Stimulated activated memory B cell treated with anti-CD40 and anti-IgM and Interleukin-4, amounts not matched to agents 10 μg/mL and 1 μg/mL and 100 μg/mL, for 72 hours (primary cell): Measurements from ENCODE around the gene SOCS1.
A peak's percentile ranks its signal among the peaks of the same experiment; 100 is the strongest.
"Not testable (repeated sequence)": the region's sequence is repeated elsewhere in the genome, so short reads cannot be mapped to it uniquely, and the experiment has no call there.

ENCODE experiments used
- ATAC-seq: fragments of 150-1000 bp; cut with Tn5 transposase; 2 replicates; pipeline ENCODE4 v1.10.0; 2021
- H3K27ac Mint-ChIP-seq: one replicate; pipeline ENCODE4 v1.8.0; 2022; ENCODE audit warnings: mild to moderate bottlenecking, mixed read lengths
- H3K27me3 Mint-ChIP-seq: one replicate; pipeline ENCODE4 v1.8.0; 2022; ENCODE audit warnings: mixed read lengths
- H3K36me3 Mint-ChIP-seq: one replicate; pipeline ENCODE4 v1.8.0; 2022; ENCODE audit warnings: mixed read lengths
- H3K4me1 Mint-ChIP-seq: one replicate; pipeline ENCODE4 v1.8.0; 2022; ENCODE audit warnings: mixed read lengths
- H3K4me3 Mint-ChIP-seq: one replicate; pipeline ENCODE4 v1.8.0; 2022; ENCODE audit warnings: mild to moderate bottlenecking, moderate library complexity, mixed read lengths
- H3K9me3 Mint-ChIP-seq: one replicate; pipeline ENCODE4 v1.8.0; 2022; ENCODE audit warnings: mixed read lengths

The SOCS1 gene

GRCh38 chr16:11255737-11256660 lies at the start of gene SOCS1:
Gene SOCS1 (minus strand): TSS chr16:11256204. CDS start chr16:11255478, 726 bp downstream.
- H3K4me1 Mint-ChIP-seq = peaks cover 48% of the 10 kb centered on the region

GRCh38 chr16:11303405-11304138 lies 47.6 kb upstream of the SOCS1 start:
- Mint-ChIP-seq H3K9me3 (peaks cover 3% of the 10 kb centered on the region), H3K36me3 (no peaks in the 10 kb centered on the region), H3K4me3 (no peak overlapping the region), H3K27ac (no peak overlapping the region), H3K27me3 (no peaks in the 10 kb centered on the region), H3K4me1 (peaks cover 42% of the 10 kb centered on the region)
- no peak for ATAC-seq

More at GRCh38 chr16:11255737-11256660, at the start of gene SOCS1:
- H3K27me3 Mint-ChIP-seq = no peaks in the 10 kb centered on the region
- peaks cover 38% of the 10 kb centered on the region for H3K36me3 Mint-ChIP-seq
- peak; percentile 83 for ATAC-seq
- peak within 1 kb of the TSS; percentile 89 for H3K4me3 Mint-ChIP-seq
- H3K9me3 Mint-ChIP-seq = no peaks in the 10 kb centered on the region
- peak within 1 kb of the TSS; percentile 90 for H3K27ac Mint-ChIP-seq

GRCh38 chr16:11302977-11303376 lies 47.0 kb upstream of the SOCS1 start:
- H3K27me3 Mint-ChIP-seq = no peaks in the 10 kb centered on the region
- H3K27ac Mint-ChIP-seq = no peak overlapping the region
- H3K36me3 Mint-ChIP-seq = no peaks in the 10 kb centered on the region
- H3K9me3 Mint-ChIP-seq = peaks cover 3% of the 10 kb centered on the region
- H3K4me3 Mint-ChIP-seq = no peak overlapping the region
- peaks cover 42% of the 10 kb centered on the region for H3K4me1 Mint-ChIP-seq
- no peak for ATAC-seq

- Mint-ChIP-seq H3K4me3 (no peak overlapping the region), H3K27me3 (no peaks in the 10 kb centered on the region), H3K36me3 (no peaks in the 10 kb centered on the region), H3K4me1 (peaks cover 44% of the 10 kb centered on the region), H3K9me3 (no peaks in the 10 kb centered on the region), H3K27ac (peak overlapping the region; percentile 62)
- ATAC-seq = no peak
Observed at GRCh38 chr16:11301645-11302501, 45.9 kb upstream of the SOCS1 start.

GRCh38 chr16:11300560-11300892 lies 44.5 kb upstream of the SOCS1 start:
- H3K4me1 Mint-ChIP-seq = peaks cover 42% of the 10 kb centered on the region
- peak overlapping the region; percentile 62 for H3K27ac Mint-ChIP-seq
- H3K27me3 Mint-ChIP-seq = no peaks in the 10 kb centered on the region
- ATAC-seq = no peak
- no peak overlapping the region for H3K4me3 Mint-ChIP-seq
- no peaks in the 10 kb centered on the region for H3K36me3 Mint-ChIP-seq
- no peaks in the 10 kb centered on the region for H3K9me3 Mint-ChIP-seq

- Mint-ChIP-seq H3K4me1 (peaks cover 46% of the 10 kb centered on the region), H3K27ac (peak overlapping the region; percentile 62), H3K9me3 (no peaks in the 10 kb centered on the region), H3K36me3 (no peaks in the 10 kb centered on the region), H3K27me3 (no peaks in the 10 kb centered on the region), H3K4me3 (no peak overlapping the region)
- ATAC-seq = no peak
Observed at GRCh38 chr16:11299865-11300559, 44.0 kb upstream of the SOCS1 start.

GRCh38 chr16:11298950-11299547 lies 43.0 kb upstream of the SOCS1 start:
- Mint-ChIP-seq H3K4me3 (peak overlapping the region; percentile 10), H3K4me1 (peaks cover 54% of the 10 kb centered on the region), H3K27ac (peak overlapping the region; percentile 88)
- H3K36me3 Mint-ChIP-seq, H3K27me3 Mint-ChIP-seq, H3K9me3 Mint-ChIP-seq: not testable (repeated sequence)
- peak; percentile 27 for ATAC-seq

- Mint-ChIP-seq H3K9me3 (no peaks in the 10 kb centered on the region), H3K27ac (peak overlapping the region; percentile 88), H3K36me3 (no peaks in the 10 kb centered on the region), H3K4me1 (peaks cover 62% of the 10 kb centered on the region), H3K27me3 (no peaks in the 10 kb centered on the region), H3K4me3 (peak overlapping the region; percentile 49)
- ATAC-seq = no peak
Observed at GRCh38 chr16:11298143-11298900, 42.3 kb upstream of the SOCS1 start.

GRCh38 chr16:11297492-11298142 lies 41.6 kb upstream of the SOCS1 start:
- peak overlapping the region; percentile 49 for H3K4me3 Mint-ChIP-seq
- no peaks in the 10 kb centered on the region for H3K27me3 Mint-ChIP-seq
- no peaks in the 10 kb centered on the region for H3K36me3 Mint-ChIP-seq
- no peaks in the 10 kb centered on the region for H3K9me3 Mint-ChIP-seq
- ATAC-seq = peak; percentile 98
- H3K27ac Mint-ChIP-seq = peak overlapping the region; percentile 88
- H3K4me1 Mint-ChIP-seq = peaks cover 64% of the 10 kb centered on the region

GRCh38 chr16:11296706-11297491 lies 40.9 kb upstream of the SOCS1 start:
- no peaks in the 10 kb centered on the region for H3K9me3 Mint-ChIP-seq
- ATAC-seq = peak; percentile 13
- no peaks in the 10 kb centered on the region for H3K36me3 Mint-ChIP-seq
- peak overlapping the region; percentile 49 for H3K4me3 Mint-ChIP-seq
- peaks cover 65% of the 10 kb centered on the region for H3K4me1 Mint-ChIP-seq
- no peaks in the 10 kb centered on the region for H3K27me3 Mint-ChIP-seq
- H3K27ac Mint-ChIP-seq = peak overlapping the region; percentile 88

GRCh38 chr16:11296351-11296705 lies 40.3 kb upstream of the SOCS1 start:
- H3K9me3 Mint-ChIP-seq = no peaks in the 10 kb centered on the region

GRCh38 chr16:11295672-11296071 lies 39.7 kb upstream of the SOCS1 start:
- ATAC-seq = no peak
- H3K27me3 Mint-ChIP-seq = no peaks in the 10 kb centered on the region
- peaks cover 65% of the 10 kb centered on the region for H3K4me1 Mint-ChIP-seq
- H3K36me3 Mint-ChIP-seq = no peaks in the 10 kb centered on the region
- no peak overlapping the region for H3K27ac Mint-ChIP-seq
- no peaks in the 10 kb centered on the region for H3K9me3 Mint-ChIP-seq
- no peak overlapping the region for H3K4me3 Mint-ChIP-seq

More at GRCh38 chr16:11296351-11296705, 40.3 kb upstream of the SOCS1 start:
- peak overlapping the region; percentile 88 for H3K27ac Mint-ChIP-seq
- H3K4me1 Mint-ChIP-seq = peaks cover 65% of the 10 kb centered on the region
- H3K4me3 Mint-ChIP-seq = no peak overlapping the region
- H3K36me3 Mint-ChIP-seq = no peaks in the 10 kb centered on the region
- no peaks in the 10 kb centered on the region for H3K27me3 Mint-ChIP-seq
- ATAC-seq = no peak
